IMR-90 (cell line): ENCODE data around the gene ZFPM1. TPM values are rescaled to one million over a fixed set of nuclear protein-coding genes. Genes with fewer than 3 reads are reported as not detected.

Experiments
- ATAC-seq: fragments of 200-7000 bp; cut with Tn5 transposase; 2 replicates; pipeline ENCODE4 v1.9.1; 2020; ENCODE audit warnings: low read depth, mild to moderate bottlenecking, moderate library complexity
- BruUV-seq: library from RNA; stranded (reverse); fragments of 400-500 nt; replicated peaks from 2 replicates; lab custom pipeline; 2021; lab: Mats Ljungman, UMichigan
- CTCF ChIA-PET: fragments of 300-600 bp; formaldehyde crosslinking; extraction: SDS; loops from one replicate; lab custom pipeline; 2021; ENCODE audit warnings: antibody characterized with exemption; lab: Yijun Ruan, JAX
- POLR2A ChIA-PET: fragments of 300-600 bp; sonication (Branson Sonifier 250); formaldehyde crosslinking; loops from one replicate; lab custom pipeline; 2022; ENCODE audit warnings: antibody characterized with exemption; ENCODE audit not compliant: unreplicated experiment; lab: Charles Lee
- DNase-seq: peaks from one replicate; pipeline ENCODE4 v3.0.0; 2013
- H2AFZ ChIP-seq: replicated peaks from 2 replicates; pipeline ENCODE3; 2013; ENCODE audit warnings: low read length, mild to moderate bottlenecking; ENCODE audit not compliant: poor library complexity
- H2AK5ac ChIP-seq: 2 replicates; pipeline ENCODE4 v1.6.1; 2013; ENCODE audit warnings: low read depth, low read length, inconsistent platforms
- H2AK9ac ChIP-seq: replicated peaks from 2 replicates; pipeline ENCODE3; 2013; ENCODE audit warnings: mild to moderate bottlenecking, low read depth, low read length, moderate library complexity; ENCODE audit not compliant: poor library complexity
- H2BK120ac ChIP-seq: 2 replicates; pipeline ENCODE4 v1.6.1; 2013; ENCODE audit warnings: low read depth, low read length, inconsistent platforms
- H2BK15ac ChIP-seq: 3 replicates; pipeline ENCODE4 v1.6.1; 2013; ENCODE audit warnings: low read depth, low read length, inconsistent platforms
- H2BK20ac ChIP-seq: 2 replicates; pipeline ENCODE4 v1.6.1; 2013; ENCODE audit warnings: low read depth, mild to moderate bottlenecking, inconsistent platforms, low read length, moderate library complexity
- H2BK5ac ChIP-seq: 2 replicates; pipeline ENCODE4 v1.6.1; 2013; ENCODE audit warnings: mild to moderate bottlenecking, low read depth, low read length, inconsistent platforms; ENCODE audit not compliant: poor library complexity, severe bottlenecking
- H3K14ac ChIP-seq: replicated peaks from 2 replicates; pipeline ENCODE4 v1.6.1; 2013; ENCODE audit warnings: low read depth, low read length, inconsistent platforms
- H3K18ac ChIP-seq: 2 replicates; pipeline ENCODE4 v1.6.1; 2013; ENCODE audit warnings: low read depth, low read length, control low read depth
- H3K23ac ChIP-seq: 2 replicates; pipeline ENCODE4 v1.6.1; 2013; ENCODE audit warnings: low read depth, low read length, inconsistent platforms
- H3K27ac ChIP-seq: 2 replicates; pipeline ENCODE4 v1.5.1; 2013; ENCODE audit warnings: mild to moderate bottlenecking, control low read depth, low read length; ENCODE audit not compliant: insufficient read depth
- H3K27me3 ChIP-seq: 2 replicates; pipeline ENCODE4 v1.6.1; 2013; ENCODE audit warnings: low read length; ENCODE audit not compliant: control insufficient read depth, insufficient read depth
- H3K36me3 ChIP-seq: 2 replicates; pipeline ENCODE4 v1.6.1; 2013; ENCODE audit warnings: low read length, mixed read lengths; ENCODE audit not compliant: control insufficient read depth, insufficient read depth
- H3K4ac ChIP-seq: 2 replicates; pipeline ENCODE4 v1.6.1; 2013; ENCODE audit warnings: low read depth, low read length, inconsistent platforms
- H3K4me1 ChIP-seq: 2 replicates; pipeline ENCODE4 v1.6.1; 2013; ENCODE audit warnings: low read length, mixed read lengths; ENCODE audit not compliant: control insufficient read depth, insufficient read depth
- H3K4me2 ChIP-seq: 2 replicates; pipeline ENCODE4 v1.6.1; 2013; ENCODE audit warnings: low read depth, mild to moderate bottlenecking, control low read depth, low read length, moderate library complexity
- H3K4me3 ChIP-seq: 2 replicates; pipeline ENCODE4 v1.5.1; 2013; ENCODE audit warnings: low read depth, mild to moderate bottlenecking, control low read depth, low read length, moderate library complexity; ENCODE audit not compliant: insufficient read depth
- H3K56ac ChIP-seq: 2 replicates; pipeline ENCODE4 v1.6.1; 2013; ENCODE audit warnings: low read length, inconsistent platforms; ENCODE audit not compliant: insufficient read depth; ENCODE audit errors: extremely low read depth
- H3K79me1 ChIP-seq, 2 experiments: 2 replicates each; pipeline ENCODE4 v1.6.1; 2013; ENCODE audit warnings: low read length in 2 of 2, inconsistent platforms in 1 of 2, low read depth in 1 of 2
- H3K9ac ChIP-seq: 2 replicates; pipeline ENCODE4 v1.6.1; 2013; ENCODE audit warnings: low read depth, low read length, control low read depth
- H3K9me1 ChIP-seq: 2 replicates; pipeline ENCODE4 v1.6.1; 2013; ENCODE audit warnings: low read length, inconsistent platforms; ENCODE audit not compliant: insufficient read depth
- H3K9me3 ChIP-seq: 2 replicates; pipeline ENCODE4 v1.6.1; 2013; ENCODE audit warnings: low read length; ENCODE audit not compliant: control insufficient read depth, insufficient read depth
- H4K20me1 ChIP-seq: 2 replicates; pipeline ENCODE4 v1.6.1; 2013; ENCODE audit warnings: low read length, inconsistent platforms; ENCODE audit not compliant: insufficient read depth
- H4K5ac ChIP-seq: 2 replicates; pipeline ENCODE4 v1.6.1; 2013; ENCODE audit warnings: mild to moderate bottlenecking, low read depth, low read length, control low read depth
- H4K8ac ChIP-seq, 2 experiments: 2 replicates each; pipeline ENCODE4 v1.6.1; 2013; ENCODE audit warnings: low read depth in 2 of 2, low read length in 2 of 2, control low read depth in 1 of 2, inconsistent platforms in 1 of 2
- H4K91ac ChIP-seq: 2 replicates; pipeline ENCODE4 v1.6.1; 2013; ENCODE audit warnings: low read depth, low read length, inconsistent platforms; ENCODE audit not compliant: insufficient read depth
- BHLHE40 ChIP-seq: fragments of 150-350 bp; IDR thresholded peaks from 2 replicates; pipeline ENCODE4 v1.6.1; 2016; ENCODE audit warnings: mild to moderate bottlenecking, low read depth, low read length
- CEBPB ChIP-seq: IDR thresholded peaks from 2 replicates; pipeline ENCODE4 v1.6.1; 2012; ENCODE audit warnings: low read depth, low read length, improper control_type of control experiment
- CHD1 ChIP-seq: IDR thresholded peaks from 2 replicates; pipeline ENCODE4 v1.6.1; 2012; ENCODE audit warnings: low read depth, low read length, improper control_type of control experiment
- CTCF ChIP-seq: conservative IDR thresholded peaks from 2 replicates; pipeline ENCODE4 v1.5.1; 2012; ENCODE audit warnings: mild to moderate bottlenecking, low read depth, low read length, improper control_type of control experiment
- ELK1 ChIP-seq: fragments of 150-350 bp; IDR thresholded peaks from 2 replicates; pipeline ENCODE4 v1.6.1; 2016; ENCODE audit warnings: low read depth, mild to moderate bottlenecking, low read length, moderate library complexity, borderline replicate concordance
- FOS ChIP-seq: fragments of 150-350 bp; IDR thresholded peaks from 2 replicates; pipeline ENCODE4 v1.6.1; 2016; ENCODE audit warnings: low read depth, low read length
- MAZ ChIP-seq: IDR thresholded peaks from 2 replicates; pipeline ENCODE4 v1.6.1; 2012; ENCODE audit warnings: low read depth, mild to moderate bottlenecking, low read length, improper control_type of control experiment, moderate library complexity, borderline replicate concordance
- MXI1 ChIP-seq: IDR thresholded peaks from 2 replicates; pipeline ENCODE4 v1.6.1; 2012; ENCODE audit warnings: low read depth, mild to moderate bottlenecking, low read length, moderate library complexity, borderline replicate concordance
- NFE2L2 ChIP-seq: fragments of 150-350 bp; IDR thresholded peaks from 2 replicates; pipeline ENCODE4 v1.6.1; 2016; ENCODE audit warnings: low read depth, mild to moderate bottlenecking, low read length
- POLR2A ChIP-seq: IDR thresholded peaks from 2 replicates; pipeline ENCODE4 v1.6.1; 2012; ENCODE audit warnings: mild to moderate bottlenecking, low read depth, low read length
- RCOR1 ChIP-seq: IDR thresholded peaks from 2 replicates; pipeline ENCODE4 v1.6.1; 2012; ENCODE audit warnings: mild to moderate bottlenecking, low read length, improper control_type of control experiment; ENCODE audit not compliant: insufficient replicate concordance
- RFX5 ChIP-seq: IDR thresholded peaks from 2 replicates; pipeline ENCODE4 v1.8.0; 2012; ENCODE audit warnings: low read depth, mild to moderate bottlenecking, low read length, moderate library complexity
- SMC3 ChIP-seq: fragments of 150-350 bp; IDR thresholded peaks from 2 replicates; pipeline ENCODE4 v1.6.1; 2016; ENCODE audit warnings: low read depth, mild to moderate bottlenecking, antibody characterized with exemption, low read length, moderate library complexity
- USF2 ChIP-seq: fragments of 150-350 bp; IDR thresholded peaks from 2 replicates; pipeline ENCODE4 v1.6.1; 2017; ENCODE audit warnings: mild to moderate bottlenecking, antibody characterized with exemption, low read length, low read depth
- WGBS, 2 experiments: methylation state at CpG; one replicate each; pipeline versions ENCODE4 v1.1.5 to v1.1.7; 2013; ENCODE audit warnings: missing lambda C conversion rate in 2 of 2; ENCODE audit not compliant: insufficient read length in 1 of 2; ENCODE audit errors: extremely low coverage in 2 of 2; 5-methylcytosine and 5-hydroxymethylcytosine counted together
- dilution Hi-C: fragments of 300-500 bp; cut with HindIII; formaldehyde crosslinking; loops from one replicate; pipeline ENCODE4 v1.14.3; 2018; ENCODE audit warnings: low sequenced_read_pairs; ENCODE audit not compliant: unreplicated experiment
- in situ Hi-C: fragments of 300-500 bp; cut with MboI; formaldehyde crosslinking; loops from 3 replicates; pipeline ENCODE4 v1.14.3; 2019; ENCODE audit warnings: low sequenced_read_pairs, inconsistent platforms, mixed read lengths
- intact Hi-C: fragments of 100-400 bp; cut with micrococcal nuclease; formaldehyde crosslinking; loops from 2 replicates; pipeline ENCODE4 v1.10.0; 2022
- polyA plus RNA-seq, 3 experiments: library from polyadenylated mRNA; depleted of rRNA; stranded (reverse); fragments of >200 nt; gene quantifications; 2 replicates each; pipeline ENCODE4 v1.2.3, GENCODE V29; 2012; ENCODE audit warnings: low replicate concordance in 1 of 3
- total RNA-seq: library from RNA; depleted of rRNA; stranded (reverse); fragments of >200 nt; gene quantifications from 2 replicates; pipeline ENCODE4 v1.2.3, GENCODE V29; 2012

ZFPM1 gene
- total and polyA plus RNA-seq, 2 of the 4 experiments (the other 2 are of a cell fraction) = 0.36 to 1.1 TPM

- no peak overlapping the region for H3K14ac ChIP-seq
- H2AK9ac ChIP-seq = no peak overlapping the region
- H3K9ac ChIP-seq = no peak overlapping the region
- peaks cover 23 to 87% of the 10 kb centered on the region in 2 experiments; a peak in 3 of 4 replicates for H3K79me1 ChIP-seq
- H3K27ac ChIP-seq = peak overlapping the region; percentile 30; the same call in 1 of the 2 replicates
- H2BK20ac ChIP-seq = no peak overlapping the region
- ChIA-PET CTCF (no interaction called here), POLR2A (no interaction called here)
- dilution Hi-C loops = no loop called here
- no peak overlapping the region for H3K23ac ChIP-seq
- no peak overlapping the region for H4K5ac ChIP-seq
- no peak overlapping the region for H2AK5ac ChIP-seq
- H3K4me2 ChIP-seq = no peak overlapping the region
- in situ Hi-C loops = no loop called here
- ATAC-seq = no peak
- H2BK15ac ChIP-seq = no peak overlapping the region
- no peak overlapping the region for H2BK5ac ChIP-seq
- peaks cover 23% of the 10 kb centered on the region for H3K9me1 ChIP-seq
- H4K91ac ChIP-seq = no peak overlapping the region
- no peak overlapping the region for H3K56ac ChIP-seq
- peaks cover 100% of the 10 kb centered on the region for H4K20me1 ChIP-seq
- H3K18ac ChIP-seq = no peak overlapping the region
- H3K9me3 ChIP-seq = no peaks in the 10 kb centered on the region
- no peak overlapping the region for H4K8ac ChIP-seq
- peaks cover 52% of the 10 kb centered on the region for H3K36me3 ChIP-seq
- no peaks in the 10 kb centered on the region for H3K27me3 ChIP-seq
- H2BK120ac ChIP-seq = no peak overlapping the region
- peaks cover 22% of the 10 kb centered on the region; the same call in 1 of the 2 replicates for H3K4me1 ChIP-seq
- BruUV-seq = no TSS peak
- no peak overlapping the region for H3K4me3 ChIP-seq
- intact Hi-C loops = no loop called here
- TF ChIP-seq FOS (no peak), CHD1 (no peak), MXI1 (no peak), RCOR1 (no peak), USF2 (no peak), SMC3 (no peak), CEBPB (no peak), ELK1 (no peak), NFE2L2 (no peak), RFX5 (no peak), BHLHE40 (no peak), POLR2A (no peak), MAZ (no peak), CTCF (no peak)
- no peak for DNase-seq
- 91% methylated on average over 9 of the region's 29 CpGs; no CpG with 5 or more reads in 1 of the 2 experiments for WGBS, 2 experiments
- H3K4ac ChIP-seq = no peak overlapping the region
- no peak overlapping the region for H2AFZ ChIP-seq
These were observed 43.6 kb upstream of the ZFPM1 start for GRCh38 chr16:88409296-88410065.
